ENCODE measurements around the gene TNFAIP3.
A peak's percentile ranks its signal among the peaks of the same experiment; 100 is the strongest.

Gene TNFAIP3

GRCh38 chr6:137902699-137903098 is 35.6 kb downstream of the TNFAIP3 start:
- DNase-seq (ENCODE audit: low spot score) = no peak

GRCh38 chr6:137903274-137903932 is 36.3 kb downstream of the TNFAIP3 start:
- DNase-seq (ENCODE audit: low spot score) = no peak

GRCh38 chr6:137903933-137904821 is 37.1 kb downstream of the TNFAIP3 start:
- peak; percentile 21 for DNase-seq (ENCODE audit: low spot score)

GRCh38 chr6:137904822-137905617 is 38.0 kb downstream of the TNFAIP3 start:
- no peak for DNase-seq (ENCODE audit: low spot score)

- no peak for DNase-seq (ENCODE audit: low spot score)
Measured at GRCh38 chr6:137906020-137906472, 39.0 kb downstream of the TNFAIP3 start.

GRCh38 chr6:137907170-137907569 is 40.1 kb downstream of the TNFAIP3 start:
- DNase-seq (ENCODE audit: low spot score) = no peak

GRCh38 chr6:137909533-137909932 is 42.5 kb downstream of the TNFAIP3 start:
- DNase-seq (ENCODE audit: low spot score) = no peak

- DNase-seq (ENCODE audit: low spot score) = no peak
Measured at GRCh38 chr6:137910424-137910834, 43.4 kb downstream of the TNFAIP3 start.

- no peak for DNase-seq (ENCODE audit: low spot score)
Measured at GRCh38 chr6:137910843-137911456, 43.9 kb downstream of the TNFAIP3 start.

- no peak for DNase-seq (ENCODE audit: low spot score)
Measured at GRCh38 chr6:137911675-137912191, 44.7 kb downstream of the TNFAIP3 start.

GRCh38 chr6:137912813-137913212 is 45.8 kb downstream of the TNFAIP3 start:
- no peak for DNase-seq (ENCODE audit: low spot score)

- no peak for DNase-seq (ENCODE audit: low spot score)
Measured at GRCh38 chr6:137913434-137913833, 46.4 kb downstream of the TNFAIP3 start.

- no peak for DNase-seq (ENCODE audit: low spot score)
Measured at GRCh38 chr6:137913996-137914529, 47.0 kb downstream of the TNFAIP3 start.

GRCh38 chr6:137914530-137915193 is 47.6 kb downstream of the TNFAIP3 start:
- no peak for DNase-seq (ENCODE audit: low spot score)

GRCh38 chr6:137915790-137916189 is 48.7 kb downstream of the TNFAIP3 start:
- no peak for DNase-seq (ENCODE audit: low spot score)

GRCh38 chr6:137917551-137918325 is 50.7 kb downstream of the TNFAIP3 start:
- DNase-seq (ENCODE audit: low spot score) = no peak

GRCh38 chr6:137919502-137919823 is 52.4 kb downstream of the TNFAIP3 start:
- no peak for DNase-seq (ENCODE audit: low spot score)

- DNase-seq (ENCODE audit: low spot score) = no peak
Measured at GRCh38 chr6:137919837-137920730, 53.0 kb downstream of the TNFAIP3 start.

- DNase-seq (ENCODE audit: low spot score) = no peak
Measured at GRCh38 chr6:137921823-137922222, 54.8 kb downstream of the TNFAIP3 start.
